GM12864 (cell line): ENCODE results near the gene PCYT1A.

Experiments
- DNase-seq: peaks from one replicate; pipeline ENCODE4 v3.0.0-alpha.2; 2011; ENCODE audit warnings: low read depth
- H3K4me3 ChIP-seq: 2 replicates; pipeline ENCODE4 v1.5.1; 2011; ENCODE audit warnings: mild to moderate bottlenecking, low read depth, low read length, control low read depth
- TF ChIP-seq, protein P1 (sequence below): IDR thresholded peaks from 2 replicates; pipeline ENCODE4 v1.5.1; 2011; ENCODE audit warnings: low read depth, mild to moderate bottlenecking, moderate library complexity, low read length, control low read depth, inconsistent platforms; ENCODE audit errors: missing control alignments

The PCYT1A gene

DNA sequence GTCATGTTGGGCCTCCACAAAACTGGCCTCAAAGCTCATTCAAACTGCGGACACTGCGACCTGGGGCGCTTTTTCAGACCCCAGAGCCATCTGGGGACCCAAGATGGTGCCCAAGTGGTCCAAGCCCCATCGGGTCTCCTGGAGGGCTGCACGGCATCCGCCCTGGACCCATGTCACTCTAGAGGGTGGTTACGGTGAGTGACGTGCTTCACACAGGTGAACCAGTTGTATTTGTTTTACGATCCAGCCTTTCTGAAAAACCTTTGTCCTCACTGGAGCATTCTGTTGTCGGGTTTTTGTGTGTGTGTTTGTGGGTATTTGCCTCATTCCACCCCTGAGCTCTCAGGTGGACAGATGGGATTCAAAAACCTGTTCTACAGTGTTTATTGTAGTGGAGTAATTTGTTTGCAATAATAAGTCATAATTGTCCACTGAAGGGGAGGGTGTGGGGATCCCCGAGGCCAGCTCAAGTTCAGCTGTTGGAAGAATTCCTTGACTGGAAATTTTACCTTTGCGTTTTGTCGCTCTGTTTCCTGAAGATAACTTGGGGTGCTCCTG is 69.3 kb downstream of the PCYT1A start:
- H3K4me3 ChIP-seq: no peak overlapping the region
- DNase-seq: no peak
- TF ChIP-seq, protein P1, sequence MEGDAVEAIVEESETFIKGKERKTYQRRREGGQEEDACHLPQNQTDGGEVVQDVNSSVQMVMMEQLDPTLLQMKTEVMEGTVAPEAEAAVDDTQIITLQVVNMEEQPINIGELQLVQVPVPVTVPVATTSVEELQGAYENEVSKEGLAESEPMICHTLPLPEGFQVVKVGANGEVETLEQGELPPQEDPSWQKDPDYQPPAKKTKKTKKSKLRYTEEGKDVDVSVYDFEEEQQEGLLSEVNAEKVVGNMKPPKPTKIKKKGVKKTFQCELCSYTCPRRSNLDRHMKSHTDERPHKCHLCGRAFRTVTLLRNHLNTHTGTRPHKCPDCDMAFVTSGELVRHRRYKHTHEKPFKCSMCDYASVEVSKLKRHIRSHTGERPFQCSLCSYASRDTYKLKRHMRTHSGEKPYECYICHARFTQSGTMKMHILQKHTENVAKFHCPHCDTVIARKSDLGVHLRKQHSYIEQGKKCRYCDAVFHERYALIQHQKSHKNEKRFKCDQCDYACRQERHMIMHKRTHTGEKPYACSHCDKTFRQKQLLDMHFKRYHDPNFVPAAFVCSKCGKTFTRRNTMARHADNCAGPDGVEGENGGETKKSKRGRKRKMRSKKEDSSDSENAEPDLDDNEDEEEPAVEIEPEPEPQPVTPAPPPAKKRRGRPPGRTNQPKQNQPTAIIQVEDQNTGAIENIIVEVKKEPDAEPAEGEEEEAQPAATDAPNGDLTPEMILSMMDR: no peak

DNA sequence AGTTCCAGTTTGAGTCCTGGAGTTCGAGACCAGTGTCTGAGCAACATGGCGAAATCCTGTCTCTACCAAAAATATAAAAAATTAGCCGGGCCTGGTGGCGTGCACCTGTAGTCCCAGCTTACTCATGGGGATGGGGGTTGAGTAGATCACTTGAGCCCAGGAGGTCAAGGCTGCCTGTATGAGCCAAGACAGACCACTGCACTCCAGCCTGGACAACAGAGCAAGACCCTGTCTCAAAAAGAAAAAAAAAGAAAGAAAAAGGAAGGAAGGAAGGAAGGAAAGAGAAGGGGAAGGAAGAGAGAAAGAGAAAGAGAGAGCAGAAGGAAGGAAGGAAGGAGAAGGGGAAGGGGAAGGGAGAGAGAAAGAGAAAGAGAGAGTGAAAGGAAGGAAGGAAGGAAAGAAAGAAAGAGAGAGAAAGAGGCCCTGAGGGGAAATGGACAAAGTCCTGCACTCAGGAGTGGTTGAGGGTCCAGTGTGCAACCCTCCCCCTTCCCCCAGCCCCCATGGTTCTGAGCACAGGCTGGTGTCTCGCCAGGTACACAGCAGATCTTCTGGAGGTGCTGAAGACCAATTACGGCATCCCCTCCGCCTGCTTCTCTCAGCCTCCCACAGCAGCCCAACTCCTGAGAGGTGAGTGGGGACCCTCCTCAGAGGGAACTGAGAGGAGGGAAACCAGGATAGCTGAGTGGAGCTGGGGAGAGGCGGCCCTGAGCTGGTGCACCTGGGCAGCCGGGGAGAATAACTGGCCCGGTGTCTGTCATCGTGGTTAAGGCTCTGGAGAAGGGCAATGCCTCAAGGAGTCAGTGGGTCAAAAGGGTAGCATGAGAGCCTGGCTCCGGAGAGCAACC is 70.0 kb downstream of the PCYT1A start:
- H3K4me3 ChIP-seq: no peak overlapping the region
- no peak for DNase-seq
- TF ChIP-seq, protein P1: no peak

DNA sequence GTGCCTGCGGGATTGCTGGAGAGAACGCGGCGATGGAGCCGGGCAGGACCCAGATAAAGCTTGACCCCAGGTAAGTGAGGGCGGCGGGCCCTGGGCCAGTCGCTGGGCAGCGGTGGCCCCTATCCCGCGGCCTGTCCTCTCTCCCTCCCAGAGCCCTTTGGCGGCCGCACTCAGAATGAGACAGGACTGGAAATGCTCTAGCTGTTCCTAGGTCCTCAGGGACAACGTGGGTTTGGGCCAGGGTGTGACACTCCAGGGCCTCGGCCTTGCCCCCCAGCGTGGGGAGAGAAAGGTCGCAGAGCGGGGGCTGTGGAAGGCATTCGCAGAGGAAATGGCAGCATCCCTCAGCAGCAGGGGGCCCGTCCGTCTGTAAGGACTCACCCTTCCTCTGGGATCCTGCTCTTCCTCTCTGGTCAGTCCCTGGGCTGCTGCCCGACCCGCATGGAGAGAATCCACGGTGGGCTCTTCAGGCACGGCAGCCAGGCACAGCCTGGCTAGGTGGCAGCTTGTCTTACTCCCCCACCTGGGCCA is 70.8 kb downstream of the PCYT1A start:
- no peak overlapping the region for H3K4me3 ChIP-seq
- no peak for DNase-seq
- TF ChIP-seq, protein P1: no peak

DNA sequence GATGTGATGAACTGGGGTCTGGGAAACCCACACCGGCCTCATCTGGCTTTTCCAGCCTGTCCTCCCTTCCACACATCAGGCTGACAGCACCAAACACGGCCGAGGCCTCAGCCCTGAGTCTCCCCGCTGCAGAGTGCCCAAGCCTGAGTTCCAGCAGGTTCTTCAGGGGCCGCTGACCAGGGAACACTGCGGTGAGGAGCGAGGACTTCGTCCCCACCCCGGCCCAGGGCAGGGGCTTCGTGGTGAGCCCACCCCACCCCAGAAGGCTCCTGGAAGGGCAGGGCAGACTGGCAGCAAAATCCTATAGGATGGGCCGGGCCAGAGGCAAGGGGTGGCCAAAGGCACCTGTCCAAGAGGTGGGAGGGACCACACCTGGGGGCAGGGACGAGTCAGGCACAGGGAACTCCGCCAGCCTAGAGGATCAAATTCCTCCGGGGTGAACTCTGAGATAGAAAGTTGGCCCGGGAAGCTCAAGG is 71.4 kb downstream of the PCYT1A start, which contains the start of gene SLC51A:
Gene SLC51A (plus strand): TSS at position 446 of the 476 bp plus-strand sequence. CDS start 179 bp downstream, outside the sequence.
- DNase-seq: no peak
- H3K4me3 ChIP-seq: no peak within 1 kb of the TSS
- TF ChIP-seq, protein P1: no peak

DNA sequence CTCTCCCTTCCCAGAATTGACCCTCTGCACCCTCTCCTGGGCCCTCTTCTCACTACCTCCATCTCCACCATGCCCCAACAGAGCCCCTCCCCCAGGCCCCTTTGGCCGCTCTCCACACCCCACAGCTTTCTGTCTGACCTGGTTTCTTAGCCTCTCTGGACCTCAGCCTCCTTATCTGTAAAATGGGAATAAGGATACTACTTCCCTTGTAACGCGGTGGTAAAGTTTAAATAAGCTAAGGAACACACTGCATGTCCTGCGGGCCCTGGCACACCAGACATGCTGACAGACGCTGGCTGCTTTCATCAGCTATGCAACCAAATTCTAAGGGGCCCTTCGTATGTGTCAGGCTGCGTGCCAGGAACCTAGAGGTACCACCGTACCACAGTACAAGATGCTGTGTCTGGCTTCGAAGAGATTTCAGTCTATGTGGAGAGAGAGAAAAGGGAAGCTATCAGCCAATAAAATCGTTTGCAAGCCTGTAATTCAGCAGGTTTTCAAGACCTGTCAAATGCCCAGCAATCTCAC is 72.0 kb downstream of the PCYT1A start:
- H3K4me3 ChIP-seq: no peak overlapping the region
- no peak for DNase-seq
- TF ChIP-seq, protein P1: no peak

DNA sequence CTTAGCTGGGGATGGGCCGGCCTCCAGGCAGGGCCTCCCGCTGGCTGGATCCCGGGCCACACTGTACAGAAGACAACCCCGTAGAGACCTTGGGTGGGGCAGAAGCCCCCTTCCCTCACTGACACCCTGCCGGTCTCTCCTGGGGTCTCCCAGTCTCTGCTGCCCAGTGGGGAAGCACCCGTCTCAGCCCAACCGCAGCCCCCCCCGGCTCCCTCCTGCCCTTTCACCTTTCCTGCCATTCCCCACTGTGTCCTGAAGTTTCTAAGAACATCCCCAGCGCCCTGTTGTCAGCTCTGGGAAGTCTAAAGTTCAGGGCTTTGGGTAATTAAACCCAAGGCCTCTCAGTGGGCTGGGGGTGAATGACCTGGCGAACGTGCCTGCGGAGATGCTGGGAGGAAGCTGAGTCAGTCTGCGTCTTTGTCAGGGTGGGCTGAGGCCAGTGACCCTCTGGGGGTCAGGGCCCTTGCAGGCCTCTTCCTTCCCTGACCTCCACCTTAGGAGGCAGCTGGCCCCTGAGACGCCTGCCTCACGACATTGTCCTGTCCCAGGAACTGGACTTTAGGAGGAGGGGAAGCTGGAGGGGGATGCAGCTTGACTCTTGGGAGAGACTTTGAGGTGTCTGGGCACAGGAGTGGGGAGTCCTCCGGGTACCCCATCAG is 72.6 kb downstream of the PCYT1A start:
- no peak overlapping the region for H3K4me3 ChIP-seq
- TF ChIP-seq, protein P1: no peak
- no peak for DNase-seq
